NCI-H1092 (cell line): ENCODE data around the gene CDK19.
"Not testable (repeated sequence)": the region's sequence is repeated elsewhere in the genome, so short reads cannot be mapped to it uniquely, and the experiment has no call there.

ENCODE experiments used
- DNase-seq: peaks from one replicate; lab custom pipeline; 2025; lab: John Stamatoyannopoulos, UW

The CDK19 gene

DNA sequence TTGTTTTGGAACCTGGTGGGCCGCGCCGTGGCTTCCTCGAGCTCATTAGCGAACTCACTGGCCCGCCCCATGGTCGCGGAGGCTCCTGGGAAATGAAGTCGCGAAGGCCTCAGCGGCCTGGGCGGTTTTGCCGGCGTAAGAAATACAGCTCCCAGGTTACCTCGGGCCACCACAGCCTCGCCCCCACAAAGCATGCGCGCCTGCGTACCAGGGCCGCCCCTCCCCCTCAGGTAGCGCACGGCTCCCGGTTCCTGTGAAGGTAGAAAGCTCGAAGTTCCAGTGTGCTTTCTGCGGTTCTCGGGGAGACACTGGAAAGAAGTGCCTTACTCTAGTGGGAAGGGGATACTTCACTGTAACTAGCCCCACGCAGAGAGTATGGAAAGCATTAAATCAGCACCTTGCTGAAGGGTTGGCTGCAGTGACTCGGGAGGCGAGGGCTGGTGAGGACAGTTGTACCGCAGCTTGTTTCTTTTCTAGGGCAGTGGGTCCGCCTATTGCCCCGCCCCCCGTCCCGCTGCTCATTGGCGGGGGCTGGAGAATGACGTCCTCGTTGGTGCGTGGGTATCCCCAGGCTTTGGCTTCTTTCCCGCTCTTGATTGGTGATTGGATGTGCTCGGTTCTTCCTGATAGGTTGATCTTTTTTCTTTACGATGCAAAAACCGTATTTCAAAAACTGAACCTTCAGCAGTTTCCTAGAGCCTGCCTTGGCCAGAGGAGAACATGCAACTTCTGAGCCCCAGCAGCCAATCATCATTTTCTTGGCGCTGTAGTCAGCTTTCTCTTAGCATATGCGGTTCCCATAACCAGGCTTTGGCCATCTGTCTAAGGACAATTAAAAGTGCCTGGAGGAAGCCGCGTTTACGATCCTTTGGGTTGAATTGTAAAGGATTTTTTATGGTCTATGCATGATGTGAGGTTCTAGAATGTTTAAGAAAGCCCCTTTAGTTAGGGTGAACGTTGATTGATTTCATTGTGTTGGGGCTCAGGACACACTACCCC, at the start of gene CDK19:
Gene CDK19, minus strand, starts transcription at position 59 of the 999 bp plus-strand sequence. CDS start 333 bp downstream, outside the sequence.
- peak; percentile 93 for DNase-seq

DNA sequence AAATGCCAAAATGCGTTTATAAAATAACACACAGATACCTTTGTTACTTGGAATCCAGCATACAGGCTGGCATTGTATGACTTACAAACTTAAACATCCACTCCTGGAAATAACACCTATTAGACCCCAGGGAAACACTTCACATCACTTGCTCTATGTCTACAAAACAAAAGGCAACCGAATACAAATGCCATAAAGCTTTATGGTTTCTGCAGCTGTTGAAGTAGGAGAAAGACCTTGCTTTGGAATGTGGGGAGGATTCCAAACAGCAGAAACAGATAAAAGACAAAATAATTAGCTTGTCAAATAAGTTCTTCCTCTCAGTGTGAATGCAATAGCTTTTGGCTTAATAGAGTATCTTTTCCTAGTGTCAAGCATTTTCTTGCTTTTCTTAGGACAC, 49.6 kb upstream of the CDK19 start:
- no peak for DNase-seq

DNA sequence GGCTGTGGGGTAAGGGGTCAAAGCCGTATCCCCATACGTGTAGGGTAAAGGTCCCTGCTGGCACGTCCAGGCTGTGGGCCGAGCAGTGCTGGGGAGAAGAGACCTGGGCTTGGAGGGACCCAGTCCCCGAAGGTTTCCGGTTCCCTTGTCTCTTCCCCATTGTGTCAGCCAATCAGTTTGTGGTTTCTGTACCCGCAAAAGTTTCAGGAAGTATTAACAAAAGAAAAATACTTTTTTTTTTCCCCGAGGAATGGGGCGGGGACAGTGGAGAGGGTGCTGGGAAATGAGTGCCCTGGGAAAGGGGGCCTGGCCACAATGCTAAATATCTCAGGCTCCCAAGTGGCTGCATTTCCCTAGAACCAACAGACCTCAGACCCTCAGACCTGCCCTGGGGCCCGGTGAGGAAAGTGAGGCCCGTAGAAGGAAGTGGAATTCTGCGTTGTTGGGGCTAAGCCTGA, 44.1 kb upstream of the CDK19 start:
- DNase-seq = no peak

DNA sequence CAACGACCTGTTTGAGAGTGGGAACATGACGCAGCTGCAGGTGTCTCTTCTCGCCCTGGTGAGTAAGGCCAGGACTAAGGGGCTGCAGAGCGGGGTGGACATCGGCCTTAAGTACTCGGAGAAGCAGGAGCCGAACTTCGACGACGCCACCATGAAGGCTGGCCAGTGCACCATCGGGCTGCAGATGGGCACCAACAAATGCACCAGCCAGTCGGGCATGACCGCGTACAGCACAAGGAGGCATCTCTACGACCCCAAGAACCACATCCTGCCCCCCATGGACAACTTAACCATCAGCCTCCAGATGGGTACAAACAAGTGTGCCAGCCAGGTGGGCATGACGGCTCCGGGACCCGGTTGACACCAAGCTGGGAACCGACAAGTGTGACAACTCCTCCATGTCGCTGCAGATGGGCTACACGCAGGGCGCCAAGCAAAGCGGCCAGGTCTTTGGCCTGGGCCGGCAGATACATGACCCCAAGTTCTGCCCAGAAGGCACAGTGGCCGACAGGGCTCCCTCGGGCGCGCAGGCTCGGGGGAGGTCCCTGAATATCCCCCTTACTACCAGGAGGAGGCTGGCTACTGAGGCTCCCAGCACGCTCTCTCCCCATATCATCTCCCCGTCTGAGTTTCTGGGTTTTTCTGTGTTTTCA, 43.4 kb upstream of the CDK19 start:
- no peak for DNase-seq

DNA sequence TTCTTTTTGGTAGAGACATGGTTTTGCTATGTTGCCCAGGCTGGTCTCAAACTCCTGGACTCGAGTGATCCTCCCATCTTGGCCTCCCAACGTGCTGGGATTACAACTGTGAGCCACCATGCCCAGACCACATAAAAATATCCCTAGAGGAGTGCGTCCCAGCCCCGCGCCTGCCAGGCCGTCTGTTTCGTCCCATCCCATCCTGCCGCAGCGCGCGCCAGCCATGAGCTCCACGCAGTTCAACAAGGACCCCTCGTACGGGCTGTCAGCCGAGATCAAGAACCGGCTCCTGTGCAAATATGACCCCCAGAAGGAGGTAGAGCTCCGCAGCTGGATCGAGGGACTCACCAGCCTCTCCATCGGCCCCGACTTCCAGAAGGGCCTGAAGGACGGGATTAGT, 42.7 kb upstream of the CDK19 start:
- DNase-seq = no peak

DNA sequence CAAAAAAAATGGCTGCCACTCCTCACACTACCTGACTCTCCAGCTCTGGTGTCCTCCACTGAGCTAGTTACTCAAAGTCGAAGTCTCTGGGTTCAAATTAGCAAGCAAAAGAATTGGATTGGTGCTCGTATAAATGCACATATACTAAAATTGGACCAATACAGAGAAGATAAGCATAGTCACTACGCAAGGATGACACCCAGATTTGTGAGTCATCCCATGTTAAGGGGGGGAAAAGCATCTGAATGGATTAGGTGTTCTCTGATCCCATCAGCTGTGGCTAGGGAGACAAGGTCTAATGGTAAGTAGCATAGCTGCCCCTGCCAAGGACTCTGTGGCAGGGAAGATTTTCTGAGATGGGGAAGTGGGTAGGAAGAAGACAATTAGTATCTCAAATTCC, 41.0 kb upstream of the CDK19 start:
- DNase-seq = no peak

DNA sequence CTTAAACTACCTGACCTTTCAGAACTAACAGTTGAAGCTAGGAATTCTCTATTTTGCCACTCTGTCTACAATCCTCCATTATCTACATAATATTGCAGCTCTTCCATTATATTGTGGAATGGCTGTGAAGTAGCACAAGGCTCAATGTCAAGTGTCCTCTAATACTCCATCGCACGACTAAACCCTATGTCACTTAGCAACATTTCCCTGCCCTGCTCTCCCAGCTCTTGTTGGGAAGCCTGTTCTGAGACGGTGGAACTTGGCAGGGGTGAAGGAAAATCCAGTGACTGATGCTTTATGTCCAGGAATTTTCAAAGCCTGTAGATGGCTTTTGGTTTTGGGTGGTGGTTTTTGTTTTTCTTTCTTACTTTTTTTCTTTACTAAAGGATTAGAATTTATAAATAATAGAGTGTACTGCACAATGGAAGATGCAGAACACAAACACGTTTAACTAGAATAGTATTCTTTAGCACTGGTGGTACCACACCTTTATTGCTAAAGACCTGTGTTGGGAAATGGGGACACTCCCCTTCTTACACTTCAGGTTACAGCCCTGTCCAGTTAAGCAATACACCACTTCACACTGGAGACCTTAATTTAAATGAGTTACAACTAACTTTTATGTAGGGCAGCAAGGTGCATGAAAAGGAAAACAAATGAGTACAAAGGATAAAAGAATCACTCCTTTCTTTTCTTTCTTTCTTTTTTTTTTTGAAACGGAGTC, 38.6 kb upstream of the CDK19 start:
- no peak for DNase-seq

DNA sequence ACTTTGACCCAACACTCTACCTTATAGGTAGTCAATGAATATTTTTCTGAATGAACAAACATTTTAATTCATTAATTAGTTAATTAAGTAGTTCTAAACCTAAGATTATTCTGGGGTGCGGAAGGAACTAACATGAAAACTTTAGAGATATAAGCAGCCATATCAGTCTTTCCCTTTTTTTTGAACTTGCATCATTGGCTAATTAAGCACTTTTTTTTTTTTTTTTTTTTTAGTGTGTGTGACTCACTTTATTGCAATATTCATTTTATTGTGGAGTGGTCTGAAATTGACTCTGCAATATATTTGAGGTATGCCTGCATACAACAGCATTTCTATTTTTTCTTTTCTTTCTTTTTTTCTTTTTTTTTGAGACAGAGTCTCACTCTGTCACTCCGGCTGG, 37.5 kb upstream of the CDK19 start:
- DNase-seq = no peak

DNA sequence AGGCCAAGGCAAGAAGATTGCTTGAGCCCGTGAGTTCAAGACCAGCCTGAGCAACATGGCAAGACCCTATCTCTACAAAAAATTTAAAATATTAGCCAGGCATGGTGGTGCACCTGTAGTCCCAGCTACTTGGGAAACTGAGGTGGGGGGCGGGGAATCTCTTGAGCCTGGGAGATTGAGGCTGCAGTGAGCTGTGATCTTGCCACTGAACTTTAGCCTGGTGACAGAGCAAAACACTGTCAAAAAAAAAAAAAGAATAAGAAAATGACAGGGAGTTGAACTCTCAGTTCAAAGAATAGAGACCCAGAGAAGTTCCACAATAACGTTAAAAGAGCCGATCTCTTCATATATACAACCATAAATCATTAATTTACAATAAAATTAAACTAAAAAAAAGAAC, 34.5 kb upstream of the CDK19 start:
- no peak for DNase-seq

DNA sequence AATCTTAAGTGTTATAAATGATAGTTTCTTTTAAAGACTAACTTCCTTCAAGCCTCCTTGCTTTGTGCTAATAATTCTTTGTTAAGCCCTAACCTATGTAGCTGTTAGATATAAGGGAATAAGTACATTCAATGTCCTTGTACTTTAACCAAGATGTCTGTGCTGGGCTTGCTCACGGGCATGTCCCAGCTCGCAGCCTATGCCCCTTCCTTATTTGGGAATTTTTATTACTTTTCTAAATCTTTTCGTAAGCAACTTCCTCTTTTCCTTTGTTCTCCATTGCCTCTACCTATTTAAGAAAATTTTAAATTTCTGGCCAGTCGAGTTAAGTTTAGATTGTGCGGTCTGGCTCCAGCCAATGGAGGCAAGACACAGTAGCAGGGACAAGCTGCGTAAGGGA, 26.0 kb upstream of the CDK19 start:
- DNase-seq = no peak

DNA sequence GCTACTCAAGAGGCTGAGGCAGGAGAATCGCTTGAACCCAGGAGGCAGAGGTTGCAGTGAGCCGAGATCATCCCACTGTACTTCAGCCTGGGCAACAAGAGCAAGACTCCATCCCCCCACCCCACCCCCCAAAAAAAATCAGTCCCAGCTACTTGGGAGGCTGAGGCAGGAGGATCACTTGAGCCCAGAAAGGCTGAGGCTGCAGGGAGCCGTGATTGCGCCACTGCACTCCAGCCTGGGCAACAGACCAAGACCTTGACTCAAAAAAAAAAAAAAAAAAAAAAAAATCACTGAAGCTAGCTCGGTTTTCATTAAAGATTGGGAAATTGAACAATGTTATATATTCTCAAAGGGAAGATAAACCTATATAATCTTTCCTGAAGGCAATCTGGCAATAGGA, 20.5 kb upstream of the CDK19 start:
- not testable (repeated sequence) for DNase-seq

DNA sequence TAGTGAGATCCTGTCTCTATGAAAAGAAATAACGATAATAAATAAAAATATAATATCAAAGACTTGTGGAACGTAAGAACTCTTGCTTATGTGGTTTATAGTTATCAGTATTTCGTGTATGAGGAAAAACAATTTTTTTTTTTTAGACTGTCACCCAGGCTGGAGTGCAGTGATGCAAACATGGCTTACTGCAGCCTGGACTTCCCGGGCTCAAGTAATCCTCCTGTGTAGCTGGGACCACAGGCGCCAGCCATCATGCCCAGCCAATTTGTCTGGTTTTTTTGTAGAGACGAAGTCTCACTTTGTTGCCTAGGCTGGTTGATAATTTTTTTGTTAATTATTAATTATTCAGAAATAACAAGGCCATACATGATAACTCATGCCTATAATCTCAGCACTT, 18.6 kb upstream of the CDK19 start:
- DNase-seq = no peak

DNA sequence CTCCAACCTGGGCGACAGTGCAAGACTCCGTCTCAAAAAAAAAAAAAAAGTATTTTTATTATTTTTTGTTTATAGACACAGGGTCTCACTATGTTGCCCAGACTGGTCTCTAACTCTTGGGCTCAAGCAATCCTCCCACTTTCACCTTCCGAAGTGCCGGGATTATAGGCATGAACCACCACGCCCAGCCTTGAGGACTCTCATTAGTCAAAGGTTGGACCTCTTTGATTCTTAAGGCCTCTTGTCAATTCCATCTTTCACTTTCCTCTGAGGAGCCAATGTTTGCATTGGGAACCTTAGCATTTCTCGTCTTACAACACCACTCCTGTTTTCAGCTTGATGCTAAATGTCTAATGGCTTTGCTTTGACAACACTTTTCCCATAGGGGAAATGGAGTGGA, 16.1 kb upstream of the CDK19 start:
- no peak for DNase-seq

DNA sequence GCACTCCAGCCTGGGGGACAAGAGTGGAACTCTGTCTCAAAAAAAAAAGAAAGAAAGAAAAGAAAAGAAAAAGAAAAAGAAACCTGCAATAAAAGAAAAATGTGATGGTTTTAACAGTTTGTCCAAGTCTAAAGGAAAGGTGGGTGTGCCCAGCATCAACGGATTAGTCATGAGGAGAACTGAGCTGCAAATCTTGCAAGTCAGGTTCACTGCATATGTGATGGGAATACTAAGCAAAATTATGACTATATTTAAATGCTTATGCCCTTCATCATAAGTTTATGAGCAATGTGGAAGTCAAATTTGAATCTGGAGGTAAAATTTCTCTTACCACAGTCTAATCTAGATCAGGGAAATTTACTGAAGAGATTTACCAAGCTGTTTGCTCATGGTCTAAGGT, 13.1 kb upstream of the CDK19 start:
- DNase-seq = no peak

DNA sequence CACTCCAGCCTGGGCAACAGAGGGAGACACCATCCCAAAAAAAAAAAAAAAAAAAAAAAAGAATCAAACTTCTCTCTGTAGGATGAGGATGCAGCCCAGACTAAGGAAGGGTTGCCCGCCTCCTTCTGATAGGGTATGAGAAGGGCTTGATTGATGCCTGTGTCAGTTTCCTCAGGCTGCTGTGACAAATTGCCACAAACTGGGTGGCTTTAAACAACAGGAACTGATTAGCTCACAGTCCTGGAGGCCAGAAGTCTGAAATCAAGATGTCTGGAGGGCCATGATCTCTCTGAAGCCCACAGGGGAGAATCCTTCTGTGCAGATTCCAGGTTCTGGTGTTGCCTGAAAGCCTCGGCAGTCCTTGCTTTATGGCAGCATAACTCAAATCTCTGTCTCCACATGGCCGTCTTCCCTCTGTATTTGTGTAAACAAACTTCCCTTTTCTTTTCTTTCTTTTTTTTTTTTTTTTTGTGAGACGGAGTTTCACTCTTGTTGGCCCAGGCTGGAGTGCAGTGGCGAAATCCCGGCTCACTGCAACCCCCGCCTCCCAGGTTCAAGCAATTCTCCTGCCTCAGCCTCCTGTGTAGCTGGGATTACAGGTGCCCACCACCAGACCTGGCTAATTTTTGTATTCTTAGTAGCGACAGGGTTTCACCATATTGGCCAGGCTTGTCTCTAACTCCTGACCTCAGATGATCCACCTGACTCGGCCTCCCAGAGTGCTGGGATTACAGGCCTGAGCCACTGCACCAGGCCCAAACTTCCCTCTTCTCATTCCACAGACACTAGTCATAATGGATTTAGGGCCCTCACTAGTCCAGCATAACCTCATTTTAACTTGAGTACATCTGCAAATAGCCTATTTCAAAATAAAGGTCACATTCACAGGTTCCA, 11.2 kb upstream of the CDK19 start:
- no peak for DNase-seq

DNA sequence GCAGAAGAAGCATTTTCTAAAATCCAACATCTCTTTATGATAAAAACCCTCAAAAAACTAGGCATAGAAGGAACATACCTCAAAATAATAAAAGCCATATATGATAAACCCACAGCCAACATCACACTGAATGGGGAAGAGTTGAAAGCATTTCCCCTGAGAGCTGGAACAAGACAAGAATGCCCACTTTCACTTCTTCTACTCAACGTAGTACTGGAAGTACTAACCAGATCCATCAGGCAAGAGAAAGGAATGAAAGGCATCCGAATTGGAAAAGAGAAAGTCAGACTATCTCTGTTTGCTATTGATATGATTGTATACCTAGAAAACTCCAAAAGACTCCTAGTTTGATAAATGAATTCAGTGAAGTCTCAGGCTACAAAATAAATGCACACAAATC, 7.9 kb upstream of the CDK19 start:
- no peak for DNase-seq

DNA sequence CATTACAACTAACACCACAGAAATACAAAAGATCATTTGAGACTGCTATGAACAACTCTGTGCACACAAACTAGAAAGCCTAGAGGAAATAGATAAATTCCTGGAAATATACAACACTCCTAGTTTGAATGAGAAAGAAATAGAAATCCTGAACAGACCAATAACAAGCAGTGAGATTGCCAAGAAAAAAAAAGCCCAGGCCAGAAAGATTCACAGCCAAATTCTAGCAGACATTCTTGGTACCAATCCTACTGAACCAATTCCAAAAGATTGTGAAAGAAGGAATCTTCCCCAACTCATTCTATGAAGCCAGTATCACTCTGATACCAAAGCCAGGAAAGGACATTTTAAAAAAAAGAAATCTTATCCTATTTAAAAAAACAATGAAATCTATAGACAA, 7.0 kb upstream of the CDK19 start:
- no peak for DNase-seq

DNA sequence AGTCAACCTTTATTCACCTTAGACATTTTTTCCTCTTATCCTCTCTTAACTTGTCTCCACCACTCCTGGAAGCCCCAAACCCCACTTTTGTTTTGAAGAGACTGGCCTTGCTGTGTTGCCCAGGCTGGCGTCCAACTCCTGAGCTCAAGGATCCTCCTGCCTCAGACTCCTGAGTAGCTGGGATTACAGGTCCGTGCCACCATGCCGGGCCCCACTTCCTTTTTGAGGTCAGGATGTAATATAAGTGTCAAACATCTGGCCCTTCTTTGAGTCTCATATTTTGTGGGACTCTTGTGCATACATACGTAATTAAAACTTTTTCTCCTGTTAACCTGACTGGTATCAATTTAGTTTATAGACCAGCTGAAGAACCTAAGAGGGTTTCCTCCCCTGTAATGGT, 1.4 kb upstream of the CDK19 start:
- no peak for DNase-seq

DNA sequence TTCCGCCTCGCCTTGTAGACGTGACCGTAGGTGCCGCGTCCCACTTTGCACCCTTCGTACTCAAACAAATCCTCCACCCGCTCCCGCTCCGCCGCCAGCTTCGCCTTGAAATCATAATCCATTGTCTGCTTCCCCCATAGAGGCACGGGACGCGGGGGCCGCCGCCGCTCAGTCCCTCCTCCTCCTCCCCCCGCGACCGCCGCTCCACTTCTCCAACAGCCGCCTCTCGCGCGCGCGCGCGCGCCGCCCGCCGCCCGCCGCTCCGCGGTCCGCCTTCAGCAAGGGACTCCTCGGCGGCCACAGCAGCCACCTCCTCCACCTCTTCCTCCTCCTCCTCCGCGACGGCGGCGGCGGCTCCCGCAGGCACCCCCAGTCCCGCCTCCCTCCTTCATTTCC, 256 bp downstream of the CDK19 start:
- no peak for DNase-seq

DNA sequence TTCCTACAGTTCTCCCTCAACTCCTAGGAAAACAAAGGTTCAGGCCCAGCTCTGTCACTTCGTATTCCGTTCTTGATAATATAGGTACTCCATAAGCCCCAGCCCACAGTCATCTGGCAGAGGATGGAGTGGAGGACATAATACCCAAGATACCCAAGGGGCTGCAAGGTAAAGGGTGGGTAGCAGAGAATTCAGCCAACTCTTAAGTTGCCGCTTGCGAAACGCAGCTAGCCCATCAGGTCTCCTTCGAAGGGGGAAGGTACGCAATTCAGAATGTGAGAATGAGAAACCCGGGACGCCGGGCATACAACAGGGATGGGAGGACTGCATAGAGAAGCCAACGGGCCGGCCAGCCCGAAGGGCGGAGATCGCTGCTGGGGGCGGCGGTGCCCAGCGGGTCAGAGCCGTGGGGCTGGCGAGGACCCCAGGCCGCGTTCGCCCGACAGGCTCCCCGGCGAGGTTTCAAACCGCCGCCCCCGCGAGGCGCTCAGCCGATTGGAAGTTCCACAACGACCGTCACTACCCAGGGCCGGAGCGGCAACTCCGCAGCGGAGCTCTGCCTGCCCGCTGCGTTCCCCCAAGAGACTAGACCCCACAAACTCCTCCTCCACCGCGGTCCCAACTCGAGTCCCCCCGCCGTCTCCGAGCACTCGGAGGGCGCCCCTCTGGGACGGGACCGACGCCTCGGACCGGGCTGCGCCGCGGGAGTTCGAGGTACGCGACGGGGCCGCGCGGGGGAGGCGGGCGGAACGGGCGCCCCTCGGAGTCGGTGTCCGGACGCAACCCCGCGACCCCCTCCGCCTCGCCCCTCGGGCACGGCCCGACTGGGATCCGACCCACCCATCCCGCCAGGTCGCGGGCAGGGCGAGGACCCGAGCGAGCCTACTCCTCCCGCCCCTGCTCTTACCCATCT, 911 bp downstream of the CDK19 start:
- no peak for DNase-seq
